Kidney epithelial cell (primary cell): ENCODE measurements around the gene SLC6A9. TPM values are rescaled to one million over a fixed set of nuclear protein-coding genes. Genes with fewer than 3 reads are reported as not detected.

Source experiments
- DNase-seq: peaks from one replicate; pipeline ENCODE4 v3.0.0-alpha.2; 2010; ENCODE audit warnings: low read depth
- H3K27me3 ChIP-seq: 2 replicates; pipeline ENCODE4 v1.6.0; 2011; ENCODE audit warnings: low read length; ENCODE audit not compliant: control insufficient read depth, insufficient read depth
- H3K36me3 ChIP-seq: 2 replicates; pipeline ENCODE4 v1.5.1; 2011; ENCODE audit warnings: low read length; ENCODE audit not compliant: control insufficient read depth, insufficient read depth
- H3K4me3 ChIP-seq: 2 replicates; pipeline ENCODE4 v1.5.1; 2011; ENCODE audit warnings: low read depth, mild to moderate bottlenecking, control low read depth, low read length
- total RNA-seq: library from RNA; depleted of rRNA; stranded (reverse); fragments of >200 nt; gene quantifications from 2 replicates; pipeline ENCODE4 v1.2.3, GENCODE V29; 2015
- TF ChIP-seq, protein P1 (sequence below): IDR thresholded peaks from 2 replicates; pipeline ENCODE4 v1.5.1; 2011; ENCODE audit warnings: mild to moderate bottlenecking, moderate library complexity, low read length, control low read depth, inconsistent platforms; ENCODE audit not compliant: insufficient read depth, poor library complexity, severe bottlenecking

Gene SLC6A9
- total RNA-seq, 1 donor from 2014 or later, result 22.4 TPM

DNA sequence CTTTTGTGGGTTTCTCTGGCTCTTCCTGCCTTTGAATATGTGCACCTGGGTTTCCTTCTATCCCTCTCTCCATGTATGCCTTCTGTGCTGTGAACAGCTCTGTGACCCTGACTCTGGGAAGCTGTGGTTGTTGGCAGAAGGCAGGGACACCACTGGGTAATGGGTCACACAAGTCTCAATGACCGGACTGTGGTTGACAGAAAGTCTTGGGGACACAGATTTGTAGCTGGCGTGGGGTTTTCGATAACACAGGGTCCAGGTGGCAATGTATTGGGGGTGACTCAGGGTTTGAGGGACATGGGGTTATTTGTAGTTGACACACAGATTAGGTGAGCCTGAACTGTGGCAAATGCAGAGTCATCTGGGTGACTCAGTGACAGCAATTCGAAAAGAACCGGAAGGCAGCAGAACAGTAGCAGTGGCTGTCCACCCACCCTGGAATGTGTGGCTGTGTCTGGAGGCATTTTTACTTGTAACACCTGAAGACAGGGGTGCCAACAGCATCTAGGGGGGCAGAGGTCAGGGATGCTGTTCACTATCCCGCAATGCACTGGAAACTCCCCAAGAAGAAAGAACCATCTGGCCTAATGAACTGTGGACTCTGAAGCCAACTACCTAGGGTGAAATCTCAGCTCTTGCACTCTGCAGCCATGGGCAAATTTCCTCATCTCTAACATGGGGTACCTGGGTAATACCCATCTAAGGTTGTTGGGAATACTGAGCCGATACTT, 13.0 kb upstream of the SLC6A9 start:
- H3K27me3 ChIP-seq, result no peaks in the 10 kb centered on the region
- TF ChIP-seq, protein P1, sequence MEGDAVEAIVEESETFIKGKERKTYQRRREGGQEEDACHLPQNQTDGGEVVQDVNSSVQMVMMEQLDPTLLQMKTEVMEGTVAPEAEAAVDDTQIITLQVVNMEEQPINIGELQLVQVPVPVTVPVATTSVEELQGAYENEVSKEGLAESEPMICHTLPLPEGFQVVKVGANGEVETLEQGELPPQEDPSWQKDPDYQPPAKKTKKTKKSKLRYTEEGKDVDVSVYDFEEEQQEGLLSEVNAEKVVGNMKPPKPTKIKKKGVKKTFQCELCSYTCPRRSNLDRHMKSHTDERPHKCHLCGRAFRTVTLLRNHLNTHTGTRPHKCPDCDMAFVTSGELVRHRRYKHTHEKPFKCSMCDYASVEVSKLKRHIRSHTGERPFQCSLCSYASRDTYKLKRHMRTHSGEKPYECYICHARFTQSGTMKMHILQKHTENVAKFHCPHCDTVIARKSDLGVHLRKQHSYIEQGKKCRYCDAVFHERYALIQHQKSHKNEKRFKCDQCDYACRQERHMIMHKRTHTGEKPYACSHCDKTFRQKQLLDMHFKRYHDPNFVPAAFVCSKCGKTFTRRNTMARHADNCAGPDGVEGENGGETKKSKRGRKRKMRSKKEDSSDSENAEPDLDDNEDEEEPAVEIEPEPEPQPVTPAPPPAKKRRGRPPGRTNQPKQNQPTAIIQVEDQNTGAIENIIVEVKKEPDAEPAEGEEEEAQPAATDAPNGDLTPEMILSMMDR, result no peak
- no peak for DNase-seq

GRCh38 chr1:44043176-44044070, 12.2 kb upstream of the SLC6A9 start:
- Histone ChIP-seq H3K27me3 (no peaks in the 10 kb centered on the region), H3K36me3 (no peaks in the 10 kb centered on the region), H3K4me3 (no peak overlapping the region)
- TF ChIP-seq, protein P1, result no peak
- no peak for DNase-seq

More for the DNA sequence above, 13.0 kb upstream of the SLC6A9 start:
- H3K36me3 ChIP-seq, result no peaks in the 10 kb centered on the region
- H3K4me3 ChIP-seq, result no peak overlapping the region

GRCh38 chr1:44040846-44041245, 9.6 kb upstream of the SLC6A9 start:
- no peaks in the 10 kb centered on the region for H3K27me3 ChIP-seq
- no peaks in the 10 kb centered on the region for H3K36me3 ChIP-seq
- TF ChIP-seq, protein P1, result no peak
- no peak overlapping the region for H3K4me3 ChIP-seq
- no peak for DNase-seq

DNA sequence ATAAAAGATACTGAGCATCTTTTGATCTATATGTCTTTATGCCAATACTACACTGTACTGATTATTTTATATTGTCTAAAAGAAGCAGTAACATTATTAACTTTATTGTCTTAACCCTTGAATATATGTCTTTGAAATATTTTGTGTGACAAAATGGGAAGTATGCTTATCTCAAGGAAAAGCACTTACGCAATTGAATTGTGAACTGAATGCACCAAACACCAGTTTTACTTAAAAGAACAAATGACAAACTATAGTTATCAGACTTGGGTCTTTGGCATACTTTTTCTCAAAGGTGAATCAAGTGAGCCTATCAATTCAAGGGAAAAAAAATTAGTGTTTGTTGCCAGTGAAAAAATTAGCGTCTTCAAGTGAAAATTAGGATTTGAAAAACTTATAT, 9.2 kb upstream of the SLC6A9 start:
- H3K4me3 ChIP-seq, result no peak overlapping the region
- no peaks in the 10 kb centered on the region for H3K36me3 ChIP-seq
- TF ChIP-seq, protein P1, result no peak
- no peaks in the 10 kb centered on the region for H3K27me3 ChIP-seq
- DNase-seq, result no peak

- no peak overlapping the region for H3K4me3 ChIP-seq
- DNase-seq, result no peak
- no peaks in the 10 kb centered on the region for H3K36me3 ChIP-seq
- TF ChIP-seq, protein P1, result no peak
- H3K27me3 ChIP-seq, result no peaks in the 10 kb centered on the region
These were observed 7.8 kb upstream of the SLC6A9 start for GRCh38 chr1:44038876-44039657.
